Forelimb muscle (tissue), 1 donor: ENCODE measurements around the gene CNDP1. TPM values are rescaled to one million over a fixed set of nuclear protein-coding genes. Genes with fewer than 3 reads are reported as not detected.

Experiments used
- DNase-seq: peaks from one replicate; pipeline ENCODE4 v3.0.0-alpha.2; 2013; ENCODE audit warnings: low read depth
- polyA plus RNA-seq: library from polyadenylated mRNA; unstranded; fragments of 120-200 nt; gene quantifications from one replicate; pipeline ENCODE4 v1.2.1, GENCODE V29; 2013; ENCODE audit not compliant: insufficient read length

The CNDP1 gene
- polyA plus RNA-seq, 1 donor: 0.13 TPM

DNA sequence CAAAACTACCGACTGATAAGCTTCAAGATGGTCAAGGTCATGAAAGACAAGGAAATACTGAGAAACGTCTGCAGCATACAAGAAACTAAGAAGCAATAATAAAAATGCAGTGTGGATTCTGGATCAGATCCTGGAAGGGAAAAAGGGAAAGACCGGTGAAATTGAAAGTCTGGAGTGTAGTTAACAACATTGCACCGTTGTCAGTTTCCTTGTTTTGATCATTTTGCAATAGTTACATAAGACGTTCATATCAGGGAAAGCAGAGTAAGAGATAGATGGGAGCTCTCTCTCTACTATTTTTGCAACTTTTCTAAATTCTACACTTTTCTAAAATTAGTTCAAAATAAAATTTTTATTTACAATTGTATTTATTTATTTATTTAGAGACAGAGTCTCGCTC lies 48.3 kb downstream of the CNDP1 start:
- no peak for DNase-seq

DNA sequence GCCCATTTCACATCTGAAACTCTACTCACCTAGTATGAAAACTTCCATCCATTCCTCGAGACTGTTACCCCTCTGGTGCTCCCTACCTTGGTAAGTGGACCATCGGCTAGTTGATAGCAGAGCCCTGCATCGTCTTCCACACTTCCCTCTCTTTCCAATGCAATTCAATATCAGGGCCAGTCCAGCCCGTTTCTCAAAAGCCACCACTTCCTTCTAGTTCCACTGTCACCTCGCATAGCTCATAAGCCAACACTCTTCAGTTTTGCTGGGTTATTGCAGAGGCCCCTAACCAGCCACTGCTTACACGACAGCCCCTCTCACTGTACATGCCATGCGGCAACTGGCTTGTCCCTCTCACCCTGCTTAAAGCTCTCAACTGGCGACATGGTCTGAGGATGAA lies 53.1 kb downstream of the CNDP1 start:
- DNase-seq: no peak

DNA sequence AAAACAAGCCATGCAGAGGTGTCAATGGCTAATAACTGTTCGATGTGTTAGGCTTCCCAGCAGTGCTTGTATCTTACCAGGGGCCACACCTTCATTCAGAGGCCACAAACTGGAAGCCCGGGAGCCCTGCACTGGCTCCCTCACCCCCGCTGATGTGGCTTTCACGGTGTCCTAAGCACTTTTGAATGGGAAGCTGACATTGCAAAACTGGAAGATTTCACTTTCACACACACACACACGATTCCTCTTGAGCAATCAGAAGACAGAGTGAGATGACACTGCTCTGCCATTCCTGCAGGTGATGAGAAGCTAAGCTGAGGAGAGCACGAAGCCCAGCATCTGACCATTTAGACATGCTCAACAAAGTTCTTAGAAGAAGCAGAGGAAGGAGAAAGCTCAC lies 54.7 kb downstream of the CNDP1 start:
- DNase-seq: no peak

DNA sequence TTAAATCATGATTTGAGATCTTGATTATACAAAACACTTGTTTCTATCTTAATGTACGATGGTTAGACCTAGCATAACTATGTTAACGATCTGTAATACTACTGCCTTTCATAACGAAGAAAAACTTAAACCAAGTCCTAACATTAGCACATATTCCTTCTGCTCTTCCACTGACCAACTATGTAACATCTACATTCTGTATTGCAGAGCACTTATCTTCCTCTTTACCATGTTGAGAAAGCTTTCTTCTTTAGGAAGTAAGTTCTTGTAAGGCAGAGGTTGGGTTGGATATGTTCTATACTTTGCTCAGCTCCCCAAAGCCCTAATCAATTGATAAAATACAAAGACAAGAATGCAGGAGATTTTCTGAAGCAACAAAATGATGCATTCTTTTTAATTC lies 55.5 kb downstream of the CNDP1 start:
- no peak for DNase-seq

DNA sequence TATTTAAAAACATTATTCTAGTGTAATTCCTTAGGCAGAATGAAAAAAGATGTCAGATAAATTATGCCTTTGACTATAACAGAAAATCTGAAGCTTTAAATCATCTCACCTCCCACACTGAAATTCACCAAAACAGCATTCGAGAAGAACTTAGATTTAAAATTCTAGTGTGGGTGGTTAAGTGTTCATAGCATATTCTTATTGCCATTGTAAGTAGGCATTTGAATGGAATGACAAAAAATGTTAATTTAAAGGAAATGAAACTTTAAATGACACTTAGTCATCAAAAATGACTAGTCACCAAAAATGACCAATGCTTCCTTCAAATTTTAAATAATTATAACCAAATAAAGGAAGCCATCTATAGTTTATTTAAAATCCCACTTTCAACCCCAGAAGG lies 56.4 kb downstream of the CNDP1 start:
- DNase-seq: no peak

DNA sequence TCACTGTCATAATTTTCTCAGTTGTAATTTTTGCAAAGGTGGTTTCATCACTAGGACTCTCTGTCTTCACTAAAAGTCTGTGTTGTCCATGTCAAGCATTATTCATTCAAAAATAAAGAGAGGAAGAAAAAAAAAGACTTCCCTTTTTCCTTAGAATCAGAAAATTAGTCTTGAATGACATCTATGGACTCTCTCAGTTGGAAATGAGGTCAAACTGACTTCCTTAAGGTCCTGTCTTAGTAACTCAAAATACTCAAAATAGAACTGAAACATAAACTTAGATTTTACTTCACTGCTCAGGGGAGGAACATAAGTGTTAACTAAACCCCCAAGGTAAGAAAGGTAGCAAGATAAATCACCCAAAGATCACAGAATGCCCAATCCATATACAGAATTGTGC lies 61.1 kb downstream of the CNDP1 start:
- DNase-seq: no peak

DNA sequence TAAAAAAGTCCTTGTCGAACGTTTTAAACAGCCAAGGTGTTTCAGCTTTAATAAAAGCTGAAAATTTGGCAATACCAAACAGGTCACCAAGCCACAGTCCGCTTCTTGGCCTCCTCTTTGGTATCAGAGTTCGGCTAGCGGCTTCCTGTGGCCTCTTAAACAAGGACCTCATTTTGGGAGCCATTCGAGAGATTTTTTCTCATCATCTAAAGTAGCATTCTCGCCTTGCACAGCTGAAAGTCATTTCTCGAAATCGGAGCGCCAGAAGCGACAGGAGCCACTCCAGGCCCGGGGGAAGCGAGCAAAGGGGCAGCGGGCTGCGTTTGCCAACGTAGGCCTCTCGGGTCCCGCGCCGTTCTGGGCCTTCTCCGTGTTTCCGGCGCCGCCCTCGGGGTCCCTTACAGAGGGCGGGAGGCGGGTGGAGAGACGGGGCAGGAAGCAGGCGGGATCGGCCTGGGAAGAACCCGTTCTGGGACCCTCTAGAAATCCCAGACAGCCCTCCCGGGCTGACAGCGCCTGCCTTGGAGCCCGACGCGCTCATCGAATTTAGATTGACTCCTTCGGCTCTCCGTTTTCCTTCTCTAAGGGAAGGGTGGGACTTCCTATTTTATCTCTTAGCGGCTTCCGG lies 62.8 kb downstream of the CNDP1 start:
- DNase-seq: peak; percentile 53

DNA sequence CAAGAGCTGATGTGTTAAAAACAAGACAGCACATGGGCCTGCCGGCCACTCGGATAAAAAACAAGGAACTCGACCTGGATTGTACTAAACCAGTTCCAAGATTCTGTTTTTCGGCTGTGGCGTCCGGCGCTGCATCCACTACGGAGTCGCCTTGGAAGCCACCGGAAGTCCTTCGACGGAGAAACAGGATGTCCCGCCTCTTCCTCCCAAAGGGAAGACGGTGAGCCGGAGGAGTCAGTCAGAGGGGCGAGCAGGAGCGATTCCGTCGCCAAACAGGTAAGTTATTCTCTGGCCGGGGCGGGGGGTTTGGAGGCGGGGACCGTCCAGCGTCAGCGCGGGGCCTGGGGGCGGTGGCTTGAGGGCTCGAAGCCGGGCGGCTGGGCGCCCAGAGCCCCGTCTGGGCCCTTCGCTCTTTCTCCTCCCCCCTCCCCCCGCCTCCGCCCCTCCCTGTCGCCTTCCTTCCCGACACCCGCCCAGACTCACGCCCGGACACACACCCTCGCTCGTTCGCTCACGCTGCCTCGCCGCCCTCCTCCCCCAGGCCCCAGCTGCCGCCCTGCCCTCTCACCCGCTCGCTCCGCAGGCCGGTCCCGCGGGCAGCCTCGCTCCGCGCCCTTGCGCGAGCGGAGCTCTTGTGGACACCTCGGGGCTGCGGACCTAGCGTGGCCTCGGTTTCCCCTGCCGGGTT lies 63.5 kb downstream of the CNDP1 start, which contains the start of gene ZNF407:
Gene ZNF407 (plus strand): TSS at position 209 of the 688 bp plus-strand sequence. CDS start 33,150 bp downstream, outside the sequence.
- DNase-seq: peak; percentile 89

DNA sequence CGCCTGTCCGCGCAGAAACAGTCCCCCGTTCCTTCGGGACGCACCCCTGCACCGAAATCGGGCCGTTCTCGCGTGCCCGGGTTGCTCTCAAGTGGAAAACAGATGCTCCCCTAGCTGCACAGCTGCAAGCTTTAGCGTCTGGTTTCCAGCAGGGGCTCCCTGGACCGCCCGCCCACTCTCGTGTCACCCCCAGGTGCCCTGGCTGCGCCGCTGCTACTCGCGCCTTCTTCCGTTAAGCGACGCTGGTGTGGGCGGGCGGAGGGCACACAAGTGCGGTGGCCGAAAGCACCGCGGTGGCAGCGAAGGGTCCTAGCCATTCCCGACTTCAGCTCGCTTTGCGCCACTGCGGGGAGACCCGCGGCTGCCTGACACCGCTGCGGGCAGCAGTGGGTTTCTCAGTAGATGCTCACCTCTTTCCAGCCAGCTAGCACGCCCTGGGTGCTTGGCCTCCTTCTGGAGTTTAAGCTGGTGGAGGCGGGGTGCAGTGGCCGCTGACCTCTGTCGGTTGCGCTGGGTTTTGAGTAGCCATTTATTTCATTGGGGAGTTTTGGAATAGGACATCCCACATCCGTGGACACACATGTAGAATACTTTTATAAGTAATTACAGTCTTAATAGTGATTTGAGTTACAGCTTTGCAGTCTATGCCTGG lies 64.2 kb downstream of the CNDP1 start:
- no peak for DNase-seq

DNA sequence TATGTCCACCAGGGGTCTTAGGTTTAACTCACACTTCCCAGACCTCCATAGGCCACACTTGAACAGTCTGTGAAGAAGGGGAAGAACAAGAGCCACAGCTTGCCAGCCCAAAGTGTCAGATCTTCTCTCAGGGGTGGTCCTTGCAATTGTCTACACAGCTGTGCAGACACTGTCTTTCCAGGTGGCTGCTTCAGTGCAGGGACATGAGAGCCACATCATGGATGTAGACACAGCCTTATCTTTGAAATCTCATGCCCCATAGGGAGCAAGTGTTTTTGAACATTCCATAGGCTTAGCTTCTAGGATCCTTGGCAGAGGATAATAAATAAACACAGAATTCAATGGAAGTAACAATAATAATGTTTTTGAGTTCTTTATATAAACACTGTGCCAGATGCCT lies 70.1 kb downstream of the CNDP1 start:
- no peak for DNase-seq

DNA sequence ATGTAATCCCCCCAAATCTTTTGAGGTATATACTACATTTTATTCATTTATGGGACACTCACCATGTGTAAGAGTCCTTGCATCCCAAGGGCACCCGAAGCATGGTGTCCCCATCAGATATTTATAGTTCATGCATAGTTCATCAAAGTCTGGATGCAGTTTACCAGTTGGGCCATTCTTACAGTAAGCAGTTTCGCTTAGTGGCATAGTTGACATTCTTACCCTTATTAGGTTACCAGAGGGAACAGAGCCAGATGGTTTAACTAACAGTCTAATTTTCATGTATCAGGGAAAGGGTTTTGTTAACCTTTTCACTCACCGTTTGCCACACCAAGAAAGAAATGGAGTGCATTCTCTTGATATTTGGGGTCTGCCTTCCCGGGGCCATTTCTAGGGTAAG lies 70.5 kb downstream of the CNDP1 start:
- DNase-seq: no peak

DNA sequence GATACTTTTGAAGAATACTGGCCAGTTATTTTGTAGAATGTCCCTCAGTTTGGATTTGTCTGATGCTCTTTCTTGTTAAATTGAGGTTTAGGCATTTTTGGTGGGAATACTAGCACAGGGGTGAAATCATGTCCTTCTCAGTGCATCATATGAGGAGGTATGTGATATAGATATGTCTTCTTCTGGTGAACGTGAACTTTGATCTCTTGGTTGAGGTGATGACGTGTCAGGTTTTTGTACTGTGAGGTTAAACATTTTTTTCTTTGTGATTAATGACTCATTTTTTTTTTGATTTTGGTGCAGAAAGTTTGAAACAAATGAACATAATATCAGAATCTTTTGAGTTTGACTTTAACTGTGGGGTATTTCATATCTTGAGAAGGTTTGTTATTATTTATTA lies 74.4 kb downstream of the CNDP1 start:
- DNase-seq: no peak

DNA sequence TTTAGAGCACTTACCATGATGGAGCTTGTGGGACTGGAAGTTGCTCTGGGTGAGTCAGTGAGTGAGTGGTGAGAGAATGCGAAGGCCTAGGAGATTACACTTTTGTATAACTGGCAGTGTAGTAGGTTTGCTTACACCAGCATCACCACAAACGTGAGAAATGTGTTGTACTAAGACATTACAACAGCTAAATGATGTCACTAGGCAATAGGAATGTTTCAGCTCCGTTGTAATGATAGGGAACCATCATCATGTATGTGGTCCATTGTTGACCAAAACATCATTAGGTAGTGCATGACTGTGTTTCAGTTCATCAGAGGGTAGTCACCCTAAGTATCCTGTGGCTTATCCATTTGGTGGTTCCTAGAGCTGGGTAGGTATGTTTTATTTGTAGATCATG lies 75.2 kb downstream of the CNDP1 start:
- no peak for DNase-seq

DNA sequence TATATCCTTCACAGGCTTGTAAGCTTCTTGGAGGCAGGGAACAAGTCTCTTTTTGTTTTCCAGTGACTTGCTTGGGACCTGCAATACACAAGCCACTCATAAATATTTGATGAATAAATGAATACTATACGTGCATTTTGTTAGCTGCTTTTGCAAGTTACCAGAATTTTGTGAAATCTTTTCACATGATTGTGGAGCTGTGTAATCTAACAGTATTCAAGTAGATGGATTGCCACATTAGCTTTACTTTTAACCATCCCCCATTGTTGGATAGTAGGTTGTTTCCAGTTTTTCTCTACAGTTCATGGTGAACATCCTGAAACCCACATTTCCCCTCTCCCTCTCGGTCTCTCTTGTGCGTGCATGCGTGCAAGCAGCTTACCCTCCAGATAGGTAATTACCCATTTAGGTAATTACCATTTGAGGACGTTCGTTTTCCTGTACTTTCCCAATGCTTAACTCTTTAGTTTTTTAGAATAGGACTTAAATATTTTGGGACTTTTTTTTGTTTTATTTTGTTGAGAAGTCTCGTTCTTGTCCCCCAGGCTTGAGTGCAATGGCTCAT lies 75.8 kb downstream of the CNDP1 start:
- no peak for DNase-seq

DNA sequence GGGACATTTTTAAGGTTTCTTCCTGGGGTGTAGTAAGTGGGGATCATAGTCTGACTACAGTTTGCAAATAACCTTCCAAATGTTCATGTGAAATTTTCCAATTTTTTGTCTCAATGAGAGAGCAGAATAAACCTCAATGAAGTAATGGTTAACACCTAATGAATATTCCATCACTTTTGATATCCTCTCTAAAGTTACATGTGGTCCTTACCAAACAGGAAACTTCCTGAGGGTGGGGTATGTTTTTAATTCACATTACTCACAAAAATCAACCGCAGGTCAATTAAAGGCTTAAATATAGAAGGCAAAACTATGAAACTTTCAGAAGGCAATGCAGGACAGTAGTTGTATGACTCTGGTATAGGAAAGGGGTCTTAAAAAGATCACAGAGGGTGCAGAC lies 76.6 kb downstream of the CNDP1 start:
- no peak for DNase-seq

DNA sequence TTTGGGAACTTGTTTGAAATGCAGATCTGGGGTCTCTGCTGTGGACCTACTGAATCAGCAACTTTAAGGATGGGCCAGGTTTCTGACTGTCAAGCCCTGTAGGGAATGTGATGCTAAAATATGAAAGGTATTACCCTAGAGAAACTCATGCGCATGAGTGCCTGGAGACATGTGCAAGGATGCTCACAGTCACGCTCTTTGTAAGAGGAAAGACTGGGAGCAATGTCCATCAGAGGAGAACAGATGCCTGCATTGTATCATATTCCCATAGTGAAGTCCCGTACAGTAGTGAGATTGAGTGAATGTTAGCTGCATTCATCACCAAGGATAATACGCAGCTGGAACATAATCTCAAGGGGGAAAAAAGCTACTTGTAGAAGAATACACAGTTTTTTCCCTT lies 77.5 kb downstream of the CNDP1 start:
- no peak for DNase-seq

DNA sequence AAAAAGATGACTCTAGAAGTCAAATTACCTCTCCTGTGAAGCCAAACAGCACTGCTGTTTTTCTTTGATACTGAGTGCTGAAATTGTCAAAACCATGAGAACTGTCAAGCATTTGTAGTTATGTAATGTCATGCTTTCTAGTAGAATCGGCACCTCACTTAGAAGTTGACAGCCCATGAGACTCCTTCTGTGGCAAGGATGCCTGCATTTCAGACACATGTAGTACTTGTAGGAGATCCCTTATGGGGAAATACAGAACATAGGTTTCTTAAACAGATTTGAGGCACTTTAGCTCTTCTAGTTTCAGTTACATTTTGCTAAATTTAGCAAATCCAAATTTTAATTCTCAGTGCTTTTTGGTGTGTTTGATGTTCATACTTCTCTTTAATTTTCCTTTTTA lies 79.1 kb downstream of the CNDP1 start:
- DNase-seq: no peak

DNA sequence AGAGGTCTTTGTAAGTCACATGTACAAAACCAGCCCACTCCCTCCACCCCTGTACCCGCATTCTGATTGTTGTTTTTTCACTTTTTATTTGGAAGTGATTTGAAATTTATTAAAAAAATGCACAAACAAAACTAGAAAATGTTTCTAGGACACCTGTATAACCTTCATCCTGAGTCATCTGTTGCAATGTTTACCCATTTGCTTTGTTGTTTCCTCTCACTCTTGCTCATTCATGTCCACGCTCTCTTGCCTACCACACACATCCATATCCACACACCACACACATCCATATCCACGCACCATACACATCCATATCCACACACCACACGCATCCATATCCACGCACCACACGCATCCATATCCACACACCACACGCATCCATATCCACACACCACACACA lies 82.2 kb downstream of the CNDP1 start:
- DNase-seq: no peak

DNA sequence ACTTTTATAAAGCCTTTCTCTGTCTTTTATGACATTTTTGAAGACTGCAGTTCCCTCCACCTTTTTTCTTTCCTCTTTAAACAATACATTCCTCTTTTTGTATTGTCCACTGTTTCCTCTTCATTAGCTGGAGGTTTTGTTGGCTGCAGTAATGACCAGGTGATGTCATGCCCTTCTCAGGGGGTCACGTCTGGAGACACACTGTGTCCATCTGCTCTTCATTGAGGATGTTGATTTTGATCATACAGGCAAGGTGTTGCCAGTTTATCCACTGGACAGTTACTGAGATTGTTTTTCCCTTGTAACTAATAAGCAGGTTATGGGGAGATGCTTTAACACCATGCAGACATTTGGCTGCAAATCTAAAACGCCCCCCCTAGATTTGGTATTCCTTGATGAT lies 83.2 kb downstream of the CNDP1 start:
- DNase-seq: no peak

DNA sequence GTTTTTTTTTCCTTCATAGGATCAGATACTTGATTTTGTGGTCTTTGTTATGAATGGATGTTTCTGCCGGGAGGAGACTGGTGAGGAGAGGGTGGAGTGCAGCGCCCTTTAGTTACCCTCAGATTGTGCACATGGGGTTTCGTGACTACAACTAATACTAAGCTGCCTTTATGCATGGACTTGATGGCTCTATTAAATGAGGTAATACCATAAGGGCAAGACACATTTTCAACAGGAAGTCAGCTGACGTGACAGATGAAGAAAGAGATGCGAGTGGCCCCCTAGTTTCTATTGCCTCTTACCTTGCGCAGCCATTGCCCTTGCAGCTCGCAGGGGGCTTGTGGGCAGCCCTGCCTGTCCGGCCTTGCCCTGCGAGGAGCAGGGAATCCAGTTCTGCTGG lies 87.8 kb downstream of the CNDP1 start:
- no peak for DNase-seq

DNA sequence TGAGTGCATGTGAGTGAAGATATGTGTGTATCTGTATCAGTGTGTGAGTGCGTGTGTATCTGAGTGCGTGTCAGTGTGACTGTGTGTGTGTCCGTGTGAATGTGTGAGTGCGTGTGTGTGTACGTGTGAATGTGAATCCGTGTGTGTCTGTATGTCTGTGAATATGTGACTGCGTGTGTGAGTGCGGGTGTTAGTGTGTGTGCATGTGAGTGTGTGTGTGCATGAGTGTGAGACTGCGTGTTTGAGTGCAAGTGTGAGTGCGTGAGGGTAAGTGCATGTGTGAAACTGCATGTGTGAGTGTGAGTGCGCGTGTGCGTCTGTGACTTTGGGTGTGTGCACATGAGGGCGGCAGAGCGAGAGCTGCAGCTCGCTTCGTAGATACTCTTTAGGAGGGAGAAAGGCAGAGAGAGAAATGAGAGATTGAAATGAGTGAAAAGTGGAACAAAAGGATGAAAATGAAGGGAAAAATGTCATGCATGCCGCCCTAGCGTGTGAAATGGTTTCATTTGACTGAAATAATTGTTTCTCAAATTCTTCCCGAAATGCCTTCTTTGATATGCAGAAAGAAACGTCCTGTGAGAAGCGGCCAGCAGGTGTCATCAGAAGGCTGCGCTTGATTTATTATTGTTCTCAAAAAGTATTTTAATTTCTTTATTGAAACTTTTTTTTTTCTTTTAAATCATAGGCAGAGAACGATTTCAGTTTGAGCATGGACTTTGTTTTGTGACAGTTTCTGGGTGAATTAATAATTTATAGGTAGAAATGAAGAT lies 88.9 kb downstream of the CNDP1 start:
- no peak for DNase-seq

DNA sequence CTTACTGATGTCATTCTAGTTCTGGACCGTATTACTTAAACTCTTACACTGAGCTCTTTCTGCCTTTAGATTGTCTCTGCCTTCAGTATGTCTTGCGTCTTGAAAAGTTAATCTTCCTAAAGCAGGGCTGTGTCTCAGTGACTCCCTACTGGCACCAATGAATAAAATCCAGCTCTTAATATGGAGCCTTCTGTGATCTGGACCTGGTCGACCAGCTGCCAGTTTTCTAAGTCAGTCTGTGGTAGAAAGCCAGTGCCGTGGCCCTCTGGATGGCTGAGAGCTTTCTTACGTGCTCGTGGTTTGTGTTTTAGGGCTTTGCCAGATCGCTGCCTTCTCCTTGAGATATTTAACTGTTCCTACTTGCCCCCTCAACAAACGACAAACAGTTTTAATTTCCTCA lies 90.2 kb downstream of the CNDP1 start:
- no peak for DNase-seq
